HG02973 (cell line): ENCODE data around the gene SDHAF4.
"Not testable (repeated sequence)": the region's sequence is repeated elsewhere in the genome, so short reads cannot be mapped to it uniquely, and the experiment has no call there.

ENCODE experiments used
- ATAC-seq: cut with Tn5 transposase; IDR thresholded peaks from one replicate; pipeline ENCODE4 v1.9.1; 2021; ENCODE audit warnings: moderate library complexity; ENCODE audit not compliant: unreplicated experiment

SDHAF4 gene

DNA sequence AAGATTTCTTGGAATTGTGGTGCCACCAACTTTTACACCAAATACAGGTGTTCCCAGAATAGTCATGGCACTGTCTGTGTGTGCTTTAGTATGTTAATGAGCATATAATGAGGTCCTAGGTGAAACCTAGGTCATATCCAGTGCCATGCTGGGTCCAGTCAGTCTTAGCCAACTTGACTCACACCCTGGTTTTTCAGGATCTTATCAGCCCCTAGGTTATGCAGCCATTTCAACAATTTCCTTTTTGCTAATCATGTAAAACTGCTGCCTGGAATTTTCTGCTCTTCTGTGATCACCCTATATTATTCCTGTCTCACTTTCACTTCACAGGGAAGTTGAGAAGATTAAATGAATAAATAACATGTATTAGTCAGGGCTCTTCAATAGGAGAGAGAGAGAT, 23.7 kb downstream of the SDHAF4 start:
- no peak for ATAC-seq

DNA sequence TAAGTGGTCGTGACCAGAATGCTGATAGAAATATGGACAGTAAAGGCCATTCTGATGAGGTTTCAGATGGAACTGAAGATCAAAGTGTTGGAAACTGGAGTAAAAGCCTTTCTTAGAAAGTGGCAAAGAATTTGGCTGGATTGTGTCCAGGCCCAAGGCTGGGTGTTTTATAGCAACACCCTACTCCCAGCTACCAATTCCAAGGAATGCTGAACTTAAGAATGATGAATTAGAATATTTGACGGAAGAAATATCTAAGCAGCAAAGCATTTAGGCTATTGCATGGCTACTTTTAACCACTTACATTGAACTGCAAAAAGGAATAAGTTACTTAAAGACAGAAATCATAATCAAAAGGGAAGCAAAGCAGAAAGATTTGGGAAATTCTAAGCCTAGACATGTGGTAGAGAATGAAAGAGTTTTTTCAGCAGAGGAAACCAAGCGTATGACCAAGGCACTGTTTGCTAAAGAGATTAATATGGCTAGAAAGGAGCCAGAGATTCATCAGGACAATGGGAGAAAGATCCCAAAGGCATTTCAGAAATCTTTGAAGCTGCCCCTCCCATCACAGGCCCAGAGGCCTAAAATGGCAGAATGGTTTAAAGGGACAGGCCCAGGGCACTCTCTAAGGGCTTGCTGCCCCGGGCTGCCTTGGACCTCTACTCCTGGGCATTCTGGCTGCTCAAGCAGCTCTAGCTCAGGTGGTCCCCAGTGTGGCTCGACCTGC, 25.8 kb downstream of the SDHAF4 start:
- no peak for ATAC-seq

- ATAC-seq, result no peak
Measured at GRCh38 chr6:70593118-70593486, 26.4 kb downstream of the SDHAF4 start.

GRCh38 chr6:70599187-70599586, 32.5 kb downstream of the SDHAF4 start:
- ATAC-seq, result no peak

GRCh38 chr6:70601014-70601413, 34.3 kb downstream of the SDHAF4 start:
- no peak for ATAC-seq

DNA sequence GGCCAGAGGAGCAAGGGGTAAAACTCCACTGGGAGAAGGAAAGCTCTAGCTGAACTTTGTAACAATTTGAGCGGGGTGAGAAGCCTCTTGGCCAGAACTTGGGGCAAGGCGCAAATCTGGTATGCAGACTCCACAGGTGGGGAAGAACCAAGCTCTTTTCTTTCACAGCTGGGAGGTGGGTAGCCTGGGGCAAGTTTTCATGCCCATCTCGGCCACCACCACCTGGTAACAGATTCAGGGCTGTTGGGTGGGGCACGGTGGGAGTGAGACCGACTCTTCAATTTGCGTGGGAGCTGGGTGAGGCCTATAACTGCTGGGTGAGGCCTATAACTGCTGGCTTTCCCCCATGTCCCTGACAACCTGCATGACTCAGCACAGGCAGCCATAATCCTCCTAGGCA, 37.5 kb downstream of the SDHAF4 start:
- no peak for ATAC-seq

DNA sequence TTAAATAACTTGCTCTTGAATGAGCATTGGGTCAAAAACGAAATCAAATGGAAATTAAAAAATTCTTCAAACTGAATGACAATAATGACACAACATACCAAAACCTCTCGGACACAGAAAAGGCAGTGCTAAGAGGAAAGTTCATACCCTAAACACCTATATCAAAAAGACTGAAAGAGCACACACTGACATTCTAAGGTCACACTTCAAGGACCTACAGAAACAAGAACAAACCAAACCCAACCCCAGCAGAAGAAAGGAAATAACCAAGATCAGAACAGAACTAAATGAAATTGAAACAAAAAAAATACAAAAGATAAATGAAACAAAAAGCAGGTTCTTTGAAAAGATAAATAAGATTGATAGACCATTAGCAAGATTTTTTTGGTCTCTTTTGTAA, 40.6 kb downstream of the SDHAF4 start:
- ATAC-seq, result not testable (repeated sequence)

GRCh38 chr6:70609181-70609580, 42.5 kb downstream of the SDHAF4 start:
- ATAC-seq, result not testable (repeated sequence)

DNA sequence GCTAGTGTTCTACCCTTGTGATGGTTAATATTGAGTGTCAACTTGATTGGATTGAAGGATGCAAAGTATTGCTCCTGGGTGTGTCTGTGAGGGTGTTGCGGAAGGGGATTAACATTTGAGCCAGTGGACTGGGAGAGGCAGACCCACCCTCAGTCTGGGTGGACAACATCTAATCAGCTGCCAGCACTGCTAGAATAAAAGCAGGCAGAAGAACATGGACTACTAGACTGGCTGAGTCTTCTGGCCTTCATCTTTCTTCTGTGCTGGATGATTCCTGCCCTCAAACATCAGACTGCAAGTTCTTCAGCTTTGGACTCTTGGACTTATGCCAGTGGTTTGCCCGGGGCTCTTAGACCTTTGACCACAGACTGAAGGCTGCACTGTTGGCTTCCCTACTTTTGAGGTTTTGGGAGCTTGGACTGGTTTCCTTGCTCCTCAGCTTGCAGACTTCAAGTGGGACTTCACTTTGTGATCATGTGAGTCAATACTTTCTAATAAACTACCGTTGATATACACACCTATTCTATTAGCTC, 50.1 kb downstream of the SDHAF4 start:
- ATAC-seq, result no peak

- ATAC-seq, result no peak
Measured at GRCh38 chr6:70620746-70621145, 54.0 kb downstream of the SDHAF4 start.

DNA sequence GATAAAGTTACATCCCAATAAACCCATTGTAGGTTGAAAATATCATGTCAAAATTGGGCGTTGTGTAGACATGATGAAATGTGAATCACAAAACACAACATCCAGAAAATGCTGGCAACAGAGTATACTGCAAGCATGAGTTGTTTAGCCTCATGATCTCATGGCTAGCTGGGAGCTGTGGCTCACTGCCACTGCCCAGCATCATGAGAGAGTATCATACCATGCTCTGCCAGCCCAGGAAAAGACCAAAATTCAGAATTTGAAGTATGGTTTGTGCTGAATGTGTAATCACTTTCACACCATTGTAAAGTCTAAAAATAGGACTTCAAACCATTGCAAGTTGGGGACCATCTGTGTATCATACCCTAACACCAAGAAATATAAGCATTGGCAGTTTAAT, 55.7 kb downstream of the SDHAF4 start:
- ATAC-seq, result no peak

GRCh38 chr6:70625436-70625835, 58.7 kb downstream of the SDHAF4 start:
- ATAC-seq, result no peak

GRCh38 chr6:70627500-70628254, 60.9 kb downstream of the SDHAF4 start:
- no peak for ATAC-seq

DNA sequence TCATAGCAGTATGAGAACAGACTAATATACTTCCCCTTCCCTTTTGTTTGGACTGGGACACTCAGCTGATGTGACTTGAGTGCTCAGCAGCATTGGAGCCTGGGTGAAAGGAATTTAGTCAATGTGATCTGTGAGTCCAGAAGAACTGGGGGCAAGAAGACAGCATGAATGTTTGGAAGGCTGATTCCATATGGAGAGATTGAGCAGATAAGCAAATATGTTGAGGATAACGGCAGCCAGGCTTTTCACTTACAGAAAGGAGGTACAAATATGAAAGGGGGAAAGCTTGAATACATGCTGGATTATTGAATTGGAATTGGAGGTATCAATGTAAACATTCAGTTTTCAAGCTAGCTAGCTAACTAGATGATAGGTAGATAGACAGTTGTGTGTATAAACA, 63.2 kb downstream of the SDHAF4 start:
- ATAC-seq, result no peak

- no peak for ATAC-seq
Measured at GRCh38 chr6:70633870-70634269, 67.1 kb downstream of the SDHAF4 start.

DNA sequence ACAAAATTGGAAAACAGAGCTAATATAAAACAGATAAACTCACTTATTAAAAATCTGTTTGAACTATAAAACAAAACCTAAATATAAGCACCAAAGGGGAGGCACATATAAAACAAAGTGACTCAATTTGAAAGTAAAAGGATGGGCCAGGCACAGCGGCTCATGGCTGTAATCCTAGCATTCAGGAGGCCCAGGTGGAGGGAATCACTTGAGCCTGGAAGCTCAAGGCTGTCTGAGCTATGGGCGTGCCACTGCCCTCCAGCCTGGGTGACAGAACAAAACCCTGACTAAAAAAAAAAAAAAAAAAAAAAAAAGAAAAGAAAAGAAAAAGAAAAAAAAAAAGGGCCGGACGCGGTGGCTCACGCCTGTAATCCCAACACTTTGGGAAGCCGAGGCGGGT, 69.9 kb downstream of the SDHAF4 start:
- no peak for ATAC-seq

DNA sequence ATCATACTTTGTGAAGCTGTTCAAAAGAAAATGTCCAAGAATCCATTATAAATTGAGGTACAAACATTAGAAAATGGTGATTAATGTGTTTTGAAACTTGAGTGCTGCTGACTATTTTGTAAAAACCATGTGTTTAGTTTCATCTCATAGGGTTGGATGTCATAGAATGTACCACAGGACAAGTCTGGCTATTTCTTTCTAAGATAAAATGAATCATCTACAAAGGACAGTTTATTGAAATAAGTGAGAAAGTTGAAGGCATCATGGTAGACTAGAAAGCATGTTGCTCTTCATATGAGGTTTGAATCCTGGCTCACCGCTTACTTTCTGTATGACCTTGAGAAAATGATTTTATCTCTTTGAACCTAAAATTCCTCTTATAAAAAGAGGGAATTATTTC, 71.7 kb downstream of the SDHAF4 start:
- no peak for ATAC-seq
